HAP-1 (cell line): Measurements from ENCODE around the gene CLEC2A.

Experiments
- DNase-seq, 2 experiments: peaks; one replicate each; pipeline ENCODE4 v3.0.0-alpha.2; 2016 to 2020; ENCODE audit warnings: low spot score in 2 of 2
- H3K27me3 ChIP-seq: fragments of 250-450 bp; sonication (Bioruptor Pico); 2 replicates; pipeline ENCODE4 v1.5.1; 2020; ENCODE audit warnings: low read depth, mild to moderate bottlenecking, moderate library complexity
- H3K36me3 ChIP-seq: fragments of 250-450 bp; sonication (Bioruptor Pico); replicated peaks from 2 replicates; pipeline ENCODE4 v1.5.1; 2020; ENCODE audit warnings: mild to moderate bottlenecking
- H3K4me1 ChIP-seq: fragments of 250-450 bp; sonication (Bioruptor Pico); 2 replicates; pipeline ENCODE4 v1.5.1; 2020; ENCODE audit warnings: mild to moderate bottlenecking
- H3K4me3 ChIP-seq: fragments of 250-450 bp; sonication (Bioruptor Pico); 2 replicates; pipeline ENCODE4 v1.5.1; 2020; ENCODE audit warnings: mild to moderate bottlenecking, moderate library complexity
- H3K9me3 ChIP-seq: fragments of 250-450 bp; sonication (Bioruptor Pico); 2 replicates; pipeline ENCODE4 v1.5.1; 2020; ENCODE audit warnings: mild to moderate bottlenecking, moderate library complexity
- in situ Hi-C: fragments of 300-500 bp; cut with MboI; formaldehyde crosslinking; loops from 3 replicates; pipeline ENCODE4 v1.14.3; 2020; ENCODE audit warnings: low sequenced_read_pairs, inconsistent platforms, mixed read lengths

Gene CLEC2A

DNA sequence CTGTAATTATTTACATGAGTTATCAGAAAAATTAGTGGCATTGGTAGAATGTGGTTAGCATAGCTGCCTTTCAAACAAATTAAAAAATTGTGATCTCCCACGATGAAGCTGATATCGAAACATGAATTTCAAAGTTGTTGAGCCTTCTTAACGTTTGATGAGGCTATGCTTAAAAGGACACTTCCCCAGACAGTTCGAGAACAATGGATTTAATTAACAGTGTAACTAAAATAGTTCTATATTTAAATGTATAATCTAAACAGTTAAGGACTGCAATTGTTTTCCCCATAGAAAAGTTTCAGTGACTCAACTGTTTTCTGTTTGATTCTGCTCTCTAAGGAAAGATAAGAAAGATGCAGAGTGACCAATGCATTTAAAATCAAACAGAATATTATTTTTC is 64.6 kb downstream of the CLEC2A start:
- no peaks in the 10 kb centered on the region for H3K9me3 ChIP-seq
- H3K4me3 ChIP-seq = peak overlapping the region; percentile 30
- peaks cover 65% of the 10 kb centered on the region for H3K4me1 ChIP-seq
- DNase-seq = peak in 1 of 2 experiments; percentile 26
- in situ Hi-C loops = no loop called here
- H3K36me3 ChIP-seq = no peaks in the 10 kb centered on the region; the same call in 1 of the 2 replicates
- H3K27me3 ChIP-seq = no peaks in the 10 kb centered on the region

DNA sequence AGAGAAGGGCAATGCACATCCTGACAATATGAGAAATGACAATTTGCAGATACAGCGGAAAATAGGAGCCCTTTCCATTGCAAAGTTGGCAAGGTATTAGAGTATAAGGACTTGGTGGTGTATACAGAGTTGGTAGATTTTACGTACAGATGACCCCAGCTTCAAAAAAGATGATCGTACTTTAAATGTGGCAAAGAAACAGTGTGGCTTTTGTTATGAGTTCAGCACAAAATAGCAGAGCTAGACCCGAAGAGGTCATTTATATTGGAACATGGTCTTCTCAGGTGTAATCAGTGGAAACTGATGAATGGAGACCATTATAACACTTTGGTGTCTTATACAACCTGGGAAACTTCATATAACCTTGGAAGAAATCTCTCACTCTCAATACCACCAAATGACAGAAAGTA is 65.3 kb downstream of the CLEC2A start:
- no peaks in the 10 kb centered on the region for H3K9me3 ChIP-seq
- H3K4me3 ChIP-seq = peak overlapping the region; percentile 30
- in situ Hi-C loops = no loop called here
- no peaks in the 10 kb centered on the region; the same call in 1 of the 2 replicates for H3K36me3 ChIP-seq
- DNase-seq = peak in 1 of 2 experiments; percentile 44
- no peaks in the 10 kb centered on the region for H3K27me3 ChIP-seq
- H3K4me1 ChIP-seq = peaks cover 58% of the 10 kb centered on the region

- in situ Hi-C loops = no loop called here
- no peak for DNase-seq
- no peaks in the 10 kb centered on the region; the same call in 1 of the 2 replicates for H3K36me3 ChIP-seq
- H3K4me3 ChIP-seq = no peak overlapping the region
- H3K4me1 ChIP-seq = peaks cover 41% of the 10 kb centered on the region
- H3K9me3 ChIP-seq = no peaks in the 10 kb centered on the region
- H3K27me3 ChIP-seq = no peaks in the 10 kb centered on the region
These were observed 67.1 kb downstream of the CLEC2A start for GRCh38 chr12:9864913-9865675.
